GM12891 (cell line): ENCODE results near the gene NRTN.

Source experiments
- PAX5 ChIP-seq: IDR thresholded peaks from 2 replicates; pipeline ENCODE4 v1.6.1; 2011; ENCODE audit warnings: low read length, moderate library complexity, mild to moderate bottlenecking; ENCODE audit not compliant: insufficient read depth, severe bottlenecking
- POLR2A ChIP-seq: IDR thresholded peaks from 2 replicates; pipeline ENCODE4 v1.6.1; 2011; ENCODE audit warnings: low read depth, low read length, control low read depth
- SPI1 ChIP-seq: IDR thresholded peaks from 2 replicates; pipeline ENCODE4 v1.6.1; 2011; ENCODE audit warnings: low read depth, low read length, control low read depth
- TAF1 ChIP-seq: IDR thresholded peaks from 2 replicates; pipeline ENCODE4 v1.6.1; 2011; ENCODE audit warnings: low read depth, low read length, control low read depth

- TF ChIP-seq SPI1 (no peak), POLR2A (no peak), TAF1 (no peak), PAX5 (no peak)
Observed at GRCh38 chr19:5792224-5792623, 12.6 kb upstream of the NRTN start.
